GM19043 (cell line): ENCODE measurements around the gene DHX57.
"Not testable (repeated sequence)": the region's sequence is repeated elsewhere in the genome, so short reads cannot be mapped to it uniquely, and the experiment has no call there.

Experiments
- ATAC-seq: cut with Tn5 transposase; IDR thresholded peaks from one replicate; pipeline ENCODE4 v1.9.1; 2021; ENCODE audit warnings: low read depth; ENCODE audit not compliant: unreplicated experiment

Gene DHX57

DNA sequence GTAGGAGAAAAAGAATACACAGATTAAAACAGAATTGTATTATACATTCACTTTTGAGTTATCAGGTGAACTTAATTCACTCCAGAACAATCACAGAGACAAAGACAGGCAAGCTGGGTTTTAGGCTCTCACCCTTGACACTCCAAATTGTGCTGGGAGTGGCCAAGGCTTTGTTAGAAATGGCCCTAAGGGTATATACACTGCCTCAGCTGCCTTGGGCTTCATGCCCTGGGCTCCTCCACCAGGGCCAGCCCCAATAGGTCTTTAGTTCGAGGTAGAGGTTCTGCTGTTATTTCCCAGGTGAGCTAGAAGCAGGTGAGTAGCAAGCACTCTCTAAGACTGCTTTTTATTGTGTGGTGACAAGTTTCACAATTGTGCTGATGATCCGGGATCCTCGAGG lies 77.8 kb downstream of the DHX57 start:
- no peak for ATAC-seq

DNA sequence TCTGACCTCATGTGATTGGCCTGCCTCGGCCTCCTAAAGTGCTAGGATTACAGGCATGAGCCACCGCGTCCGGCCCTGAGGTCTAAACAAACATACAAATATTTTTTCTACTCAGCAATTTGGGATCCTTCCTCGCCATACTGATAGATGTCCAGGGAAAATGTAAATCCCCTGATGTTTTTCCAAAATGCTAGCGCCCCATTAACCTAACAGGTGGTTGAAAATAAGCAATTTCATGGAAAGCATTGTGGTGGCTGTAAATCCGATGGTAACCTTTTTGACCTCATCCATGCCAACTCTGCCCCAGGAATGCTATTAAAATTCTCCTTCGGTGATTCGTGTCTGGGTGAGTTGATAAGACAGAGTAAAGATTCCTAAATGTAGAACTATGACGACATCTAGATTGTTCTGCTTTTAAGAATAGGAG lies 78.5 kb downstream of the DHX57 start:
- ATAC-seq: no peak

DNA sequence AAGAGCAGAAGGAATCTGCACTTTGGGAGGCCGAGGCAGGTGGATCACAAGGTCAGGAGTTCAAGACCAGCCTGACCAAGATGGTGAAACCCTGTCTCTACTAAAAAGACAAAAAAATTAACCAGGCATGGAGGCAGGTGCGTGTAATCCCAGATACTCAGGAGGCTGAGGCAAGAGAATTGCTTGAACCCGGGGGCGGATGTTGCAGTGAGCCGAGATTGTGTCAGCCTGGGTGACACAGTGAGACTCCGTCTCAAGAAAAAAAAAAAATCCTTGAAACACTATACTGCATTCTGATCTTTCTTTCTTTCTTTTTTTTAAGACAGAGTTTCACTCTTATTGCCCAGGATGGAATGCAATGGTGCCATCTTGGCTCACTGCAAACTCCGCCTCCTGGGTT lies 80.7 kb downstream of the DHX57 start:
- ATAC-seq: not testable (repeated sequence)

DNA sequence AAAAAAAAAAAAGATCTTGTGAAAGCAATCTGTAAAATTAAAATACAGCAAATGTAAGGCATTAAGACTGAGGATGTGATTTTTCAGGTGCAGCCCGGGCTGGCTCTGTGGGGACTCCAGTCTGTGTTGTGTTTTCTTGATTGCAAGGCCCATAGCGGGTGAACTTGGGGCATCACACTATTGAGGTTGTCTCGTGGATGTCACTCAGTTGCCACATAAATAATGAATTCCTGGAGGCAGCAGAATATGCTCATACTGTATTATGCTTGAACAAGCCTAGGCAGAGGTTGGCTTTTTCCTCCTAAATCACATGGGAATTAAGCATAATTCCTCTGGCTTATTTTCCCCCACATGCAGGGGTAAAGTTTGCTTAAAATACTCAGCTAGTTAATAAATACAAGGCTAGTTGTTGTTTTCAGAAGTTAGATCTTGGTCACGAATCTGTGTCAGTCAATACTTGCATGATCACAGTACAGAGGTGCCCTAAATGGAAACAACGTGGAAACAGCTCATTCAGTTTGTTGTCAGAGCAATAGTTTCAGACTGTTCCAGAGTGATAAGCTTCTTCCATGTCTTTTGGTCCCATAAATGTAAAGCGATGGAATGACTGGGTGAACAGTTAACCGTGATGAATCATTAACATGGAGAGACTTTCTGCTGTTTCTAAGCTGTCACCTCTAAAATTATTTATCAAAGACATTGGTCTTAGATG lies 81.3 kb downstream of the DHX57 start:
- ATAC-seq: no peak

DNA sequence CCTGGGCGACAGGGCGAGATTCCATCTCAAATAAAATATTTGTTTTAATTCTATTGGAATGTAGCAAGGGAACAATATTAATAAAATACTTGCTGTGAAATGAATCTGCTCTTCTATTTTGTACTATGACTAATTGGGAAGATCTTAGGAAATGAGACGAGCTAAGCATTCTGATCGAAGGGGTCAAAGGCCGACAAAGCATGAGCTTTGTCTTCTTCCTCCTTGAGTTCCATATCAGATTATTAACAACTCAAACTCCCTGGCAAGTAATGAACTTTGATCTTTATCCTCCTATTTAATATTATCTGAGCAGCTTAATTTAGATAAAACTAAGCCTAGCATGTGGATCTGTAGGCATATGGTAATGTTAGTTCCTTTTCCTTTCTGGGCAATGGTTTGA lies 82.2 kb downstream of the DHX57 start:
- ATAC-seq: no peak

DNA sequence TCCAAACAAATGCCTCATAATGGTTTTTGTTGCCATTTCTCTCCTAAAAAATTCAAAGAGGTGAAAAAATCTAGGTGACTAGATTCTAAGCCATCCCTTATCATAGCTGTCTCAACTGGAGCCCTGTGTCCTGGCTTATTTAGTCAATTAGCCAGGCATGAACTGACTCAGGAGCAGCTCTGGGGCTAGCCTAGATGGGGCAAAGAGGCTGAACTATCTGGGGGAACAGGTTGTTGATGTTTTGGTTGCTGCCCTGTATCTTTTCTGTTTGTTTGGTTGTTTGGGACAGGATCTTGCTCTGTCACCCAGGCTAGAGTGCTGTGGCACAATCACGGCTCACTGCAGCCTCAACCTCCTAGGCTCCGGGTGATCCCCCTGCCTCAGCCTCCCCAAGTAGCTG lies 83.0 kb downstream of the DHX57 start:
- no peak for ATAC-seq

DNA sequence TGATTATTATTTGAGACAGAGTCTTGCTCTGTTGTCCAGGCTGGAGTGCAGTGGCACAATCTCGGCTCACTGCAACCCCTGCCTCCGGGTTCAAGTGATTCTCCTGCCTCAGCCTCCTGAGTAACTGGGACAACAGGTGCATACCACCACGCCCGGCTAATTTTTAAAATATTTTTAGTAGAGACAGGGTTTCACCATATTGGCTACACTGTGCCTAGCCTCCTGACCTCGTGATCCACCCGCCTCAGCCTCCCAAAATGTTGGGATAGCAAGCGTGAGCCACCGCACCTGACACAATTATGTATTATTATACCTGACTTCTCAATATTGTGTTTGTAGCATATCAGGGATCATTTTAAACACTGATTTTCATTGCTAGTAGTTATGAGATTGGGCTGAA lies 83.4 kb downstream of the DHX57 start:
- ATAC-seq: not testable (repeated sequence)

DNA sequence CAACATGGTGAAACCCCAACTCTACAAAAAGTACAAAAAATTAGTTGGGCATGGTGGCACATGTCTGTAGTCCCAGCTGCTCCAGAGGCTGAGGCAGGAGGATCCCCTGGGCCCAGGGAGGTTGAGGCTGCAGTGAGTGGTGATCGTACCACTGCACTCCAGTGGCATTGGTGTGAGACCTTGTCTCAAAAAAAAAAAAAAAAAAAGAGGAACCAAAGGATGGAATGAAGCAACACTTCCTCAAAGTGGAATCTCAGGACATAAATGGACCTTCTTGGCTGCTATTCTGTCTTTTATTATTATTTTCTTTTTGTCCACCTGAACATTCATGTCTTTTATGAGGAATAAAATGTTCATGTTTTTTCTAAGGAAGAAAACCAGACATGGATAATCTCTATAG lies 84.0 kb downstream of the DHX57 start:
- no peak for ATAC-seq

DNA sequence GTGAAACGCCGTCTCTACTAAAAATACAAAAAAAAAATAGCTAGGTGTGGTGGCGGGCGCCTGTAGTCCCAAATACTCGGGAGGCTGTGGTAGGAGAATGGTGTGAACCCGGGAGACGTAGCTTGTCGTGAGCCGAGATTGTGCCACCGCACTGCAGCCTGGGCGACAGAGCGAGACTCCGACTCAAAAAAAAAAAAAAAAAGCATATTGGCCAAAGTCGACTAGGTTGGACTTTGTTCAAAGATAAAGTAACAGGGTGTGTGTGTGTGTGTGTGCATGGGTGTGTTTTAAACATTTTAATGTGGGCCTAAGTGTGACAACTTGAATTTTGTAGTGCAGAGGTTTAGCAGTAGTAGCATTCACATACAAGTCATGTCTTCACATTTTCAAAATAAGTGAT lies 86.0 kb downstream of the DHX57 start:
- no peak for ATAC-seq

DNA sequence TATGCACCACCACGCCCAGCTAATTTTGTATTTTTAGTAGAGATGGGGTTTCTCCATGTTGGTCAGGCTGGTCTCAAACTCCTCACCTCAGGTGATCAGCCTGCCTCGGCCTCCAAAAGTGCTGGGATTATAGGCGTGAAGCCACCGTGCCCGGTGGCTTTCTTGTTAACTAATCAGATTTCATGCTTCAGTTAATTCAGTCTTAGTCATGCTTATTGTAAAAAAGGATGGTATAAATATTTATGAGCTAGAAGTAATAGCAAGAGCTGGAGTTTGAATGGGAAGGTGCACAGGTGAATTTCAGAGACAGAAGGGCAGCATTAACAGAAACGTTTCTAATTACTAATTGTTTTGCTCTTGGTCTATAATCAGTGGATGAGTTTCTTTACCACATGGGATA lies 87.4 kb downstream of the DHX57 start:
- no peak for ATAC-seq

DNA sequence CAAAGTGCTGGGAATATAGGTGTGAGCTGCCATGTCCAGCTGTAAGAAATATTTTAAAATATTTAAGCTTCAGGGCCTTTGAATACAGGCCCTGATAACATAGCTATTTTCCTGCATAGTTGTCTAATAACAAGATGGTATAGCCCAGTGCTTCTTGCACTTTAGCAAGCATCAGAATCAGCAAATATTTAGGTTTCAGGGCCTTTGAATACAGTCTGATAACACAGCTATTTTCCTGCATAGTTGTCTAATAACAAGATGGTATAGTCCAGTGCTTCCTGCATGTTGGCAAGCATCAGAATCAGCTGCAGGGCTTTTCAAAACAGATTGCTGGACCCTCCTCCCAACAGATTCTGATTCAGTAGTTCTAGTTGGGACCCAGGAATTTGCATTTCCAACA lies 92.1 kb downstream of the DHX57 start:
- no peak for ATAC-seq

DNA sequence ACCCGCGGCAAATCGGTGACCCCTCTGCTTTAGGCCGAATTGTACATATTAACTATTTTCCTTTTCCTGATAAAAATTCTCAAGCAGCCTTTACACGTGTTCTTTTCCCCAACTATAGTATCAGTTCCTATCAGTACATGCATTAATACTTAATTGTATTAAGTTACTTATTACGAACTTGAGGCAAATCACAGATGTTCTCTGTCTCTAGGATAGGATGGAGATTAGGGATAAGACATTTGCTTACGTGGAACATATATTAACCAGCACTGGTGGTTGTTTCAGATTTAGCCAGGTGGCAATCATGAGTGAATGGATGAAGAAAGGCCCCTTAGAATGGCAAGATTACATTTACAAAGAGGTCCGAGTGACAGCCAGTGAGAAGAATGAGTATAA lies 97.0 kb downstream of the DHX57 start:
- ATAC-seq: no peak

DNA sequence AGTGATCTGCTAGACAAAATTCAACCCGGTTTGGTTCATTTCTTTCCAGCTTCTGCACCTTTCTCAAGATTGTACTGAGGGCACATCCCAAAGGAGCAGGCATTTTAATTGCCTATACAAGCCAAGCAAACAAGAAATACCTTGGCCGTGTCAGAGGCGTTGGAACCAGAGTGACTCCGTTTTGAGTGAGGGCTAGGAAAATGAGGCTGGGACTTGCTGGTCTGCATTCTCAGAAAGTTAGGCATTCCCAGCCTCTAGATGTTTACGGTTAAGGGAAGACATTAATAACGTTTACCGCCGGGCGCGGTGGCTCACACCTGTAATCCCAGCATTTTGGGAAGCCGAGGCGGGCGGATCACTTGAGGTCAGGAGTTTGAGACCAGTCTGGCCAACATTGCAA lies 99.2 kb downstream of the DHX57 start:
- ATAC-seq: no peak

DNA sequence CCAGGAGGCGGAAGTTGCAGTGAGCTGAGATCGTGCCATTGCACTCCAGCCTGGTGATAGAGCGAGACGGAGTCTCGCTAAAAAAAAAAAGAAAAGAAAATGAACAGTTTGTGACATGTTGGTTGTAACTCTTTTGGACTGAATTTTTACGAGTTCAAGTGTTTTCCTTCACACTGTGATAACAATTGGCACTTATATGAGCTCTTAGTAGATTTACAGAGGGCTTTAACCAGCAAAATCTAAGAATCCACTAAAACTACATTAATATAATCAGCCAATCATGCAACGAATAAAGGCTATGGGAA lies 99.9 kb downstream of the DHX57 start:
- ATAC-seq: no peak

DNA sequence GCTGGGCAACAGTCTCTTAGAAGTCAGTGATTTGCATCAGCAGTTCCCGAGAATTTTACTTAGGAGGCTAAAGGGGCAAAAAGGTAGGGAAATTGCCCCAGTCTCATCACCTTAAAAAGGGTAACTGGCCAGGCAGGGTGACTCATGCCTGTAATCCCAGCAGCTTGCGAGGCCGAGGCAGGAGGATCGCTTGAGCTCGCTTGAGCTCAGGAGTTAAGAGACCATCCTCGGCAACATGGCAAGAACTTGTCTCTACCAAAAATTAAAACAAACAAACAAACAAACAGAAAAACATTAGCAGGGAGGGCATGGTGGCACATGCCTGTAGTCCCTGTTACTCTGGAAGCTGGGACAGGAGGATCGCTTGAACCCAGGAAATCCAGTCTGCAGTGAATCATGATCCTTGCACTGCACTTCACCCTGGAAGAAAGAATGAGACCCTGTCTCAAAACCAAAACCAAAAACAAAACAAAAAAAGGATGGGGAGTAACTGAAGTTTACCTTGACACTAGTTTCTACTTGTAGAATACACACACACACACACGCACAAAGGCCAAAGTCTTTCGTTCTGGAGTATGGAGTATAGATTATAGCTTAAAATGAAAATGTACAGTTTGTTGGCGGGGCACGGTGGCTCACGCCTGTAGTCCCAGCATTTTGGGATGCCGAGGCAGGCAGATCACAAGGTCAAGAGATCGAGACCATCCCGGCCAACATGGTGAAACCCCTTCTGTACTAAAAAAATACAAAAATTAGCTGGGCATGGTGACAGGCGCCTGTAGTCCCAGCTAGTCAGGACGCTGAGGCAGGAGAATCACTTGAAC lies 100.4 kb downstream of the DHX57 start:
- no peak for ATAC-seq

DNA sequence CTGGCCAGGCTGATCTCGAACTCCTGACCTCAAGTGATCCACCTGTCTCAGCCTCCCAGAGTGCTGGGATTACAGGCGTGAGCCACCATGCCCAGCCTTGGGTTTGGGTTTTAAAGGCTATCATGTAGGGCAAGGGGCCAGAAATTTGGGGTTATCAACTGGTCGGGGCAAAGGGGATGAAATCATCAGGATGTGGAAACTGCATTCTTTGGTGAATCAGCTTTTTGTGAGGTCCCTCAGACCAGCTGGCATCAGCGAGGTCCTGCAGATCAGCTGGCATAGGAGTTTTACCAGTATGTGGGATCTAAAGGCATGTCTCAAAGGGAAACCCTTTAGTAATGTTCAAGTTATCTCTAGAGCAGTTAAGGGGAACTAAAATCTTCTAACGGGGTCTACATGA lies 104.1 kb downstream of the DHX57 start:
- ATAC-seq: no peak

DNA sequence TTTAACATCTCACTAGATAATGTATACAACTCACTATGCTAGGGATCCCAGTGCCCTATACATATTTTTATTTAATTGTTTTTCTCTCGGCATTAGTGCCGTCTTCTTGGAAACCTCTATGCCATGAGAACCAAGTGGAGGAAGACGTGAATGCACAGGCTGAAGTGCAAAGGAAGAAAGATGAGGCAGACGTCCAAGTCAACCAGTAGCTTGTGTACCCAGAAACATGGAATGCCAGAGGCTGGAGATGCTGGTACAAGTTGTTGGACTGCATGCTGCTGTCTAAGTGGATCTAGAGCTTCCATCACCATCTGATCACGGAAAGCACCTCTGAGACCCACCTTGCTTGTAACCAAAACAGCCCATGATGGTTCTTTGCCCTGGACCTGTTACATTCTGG lies 110.2 kb downstream of the DHX57 start:
- no peak for ATAC-seq

DNA sequence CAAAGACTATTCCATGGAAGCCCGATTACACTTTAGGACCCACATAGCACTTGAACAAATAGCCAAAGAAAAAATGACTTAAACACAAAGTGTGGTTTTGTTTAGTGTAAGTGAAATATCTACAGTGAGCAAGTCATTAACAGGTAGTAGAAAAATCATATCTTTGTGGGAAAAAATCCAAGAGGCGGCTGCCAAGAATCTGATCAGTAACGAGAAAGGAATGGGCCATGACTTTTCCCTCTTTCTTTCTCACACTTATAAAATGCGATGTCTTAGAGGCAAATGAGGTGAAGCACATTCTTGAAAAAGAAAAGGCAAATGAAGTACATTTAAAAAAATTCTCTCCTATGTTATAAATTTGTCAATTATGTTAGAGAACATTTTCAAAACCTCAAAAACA lies 110.6 kb downstream of the DHX57 start:
- ATAC-seq: no peak

DNA sequence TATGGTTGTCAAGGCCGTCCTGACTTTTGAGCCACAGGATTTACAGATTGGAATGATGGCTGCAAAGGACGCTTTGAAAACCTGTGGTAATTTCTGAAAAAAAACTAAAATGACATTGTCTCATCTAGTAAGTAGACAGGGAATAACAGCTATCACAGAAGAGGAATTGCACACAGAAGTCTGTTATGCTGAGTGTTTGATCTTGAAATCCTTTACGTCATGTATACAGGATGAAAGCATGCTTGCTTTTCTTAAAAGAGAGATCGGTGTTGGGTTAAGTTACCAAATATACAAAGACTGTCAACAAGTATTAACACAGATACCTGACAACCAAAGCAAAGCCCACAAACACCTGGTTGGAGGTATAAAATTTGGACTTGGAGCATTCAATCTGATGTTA lies 112.0 kb downstream of the DHX57 start:
- no peak for ATAC-seq

DNA sequence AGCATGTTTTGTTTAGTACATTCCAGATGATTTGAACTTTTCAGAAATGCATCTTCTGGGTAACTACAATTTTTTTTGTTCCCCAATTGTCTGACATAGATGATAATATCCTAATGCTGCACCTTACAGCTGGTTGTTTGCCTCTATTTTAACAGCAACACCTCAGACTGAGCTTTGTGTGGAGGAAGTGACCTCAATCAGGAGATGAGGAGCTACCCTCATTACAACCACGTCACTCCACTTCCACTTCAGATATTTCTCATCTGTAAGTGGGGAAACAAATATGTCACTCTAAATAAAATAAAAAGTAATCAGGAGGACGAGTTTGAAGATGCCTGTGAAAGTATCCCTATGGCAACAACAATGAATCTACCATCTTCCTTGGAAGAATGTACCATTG lies 112.5 kb downstream of the DHX57 start:
- ATAC-seq: no peak

DNA sequence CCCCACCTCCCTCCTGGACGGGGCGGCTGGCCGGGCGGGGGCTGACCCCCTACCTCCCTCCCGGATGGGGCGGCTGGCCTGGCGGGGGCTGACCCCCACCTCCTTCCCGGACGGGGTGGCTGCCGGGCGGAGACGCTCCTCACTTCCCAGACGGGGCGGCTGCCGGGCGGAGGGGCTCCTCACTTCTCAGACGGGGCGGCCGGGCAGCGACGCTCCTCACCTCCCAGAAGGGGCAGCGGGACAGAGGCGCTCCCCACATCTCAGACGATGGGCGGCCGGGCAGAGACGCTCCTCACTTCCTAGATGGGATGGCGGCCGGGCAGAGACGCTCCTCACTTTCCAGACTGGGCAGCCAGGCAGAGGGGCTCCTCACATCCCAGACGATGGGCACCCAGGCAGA lies 119.8 kb downstream of the DHX57 start:
- ATAC-seq: not testable (repeated sequence)

DNA sequence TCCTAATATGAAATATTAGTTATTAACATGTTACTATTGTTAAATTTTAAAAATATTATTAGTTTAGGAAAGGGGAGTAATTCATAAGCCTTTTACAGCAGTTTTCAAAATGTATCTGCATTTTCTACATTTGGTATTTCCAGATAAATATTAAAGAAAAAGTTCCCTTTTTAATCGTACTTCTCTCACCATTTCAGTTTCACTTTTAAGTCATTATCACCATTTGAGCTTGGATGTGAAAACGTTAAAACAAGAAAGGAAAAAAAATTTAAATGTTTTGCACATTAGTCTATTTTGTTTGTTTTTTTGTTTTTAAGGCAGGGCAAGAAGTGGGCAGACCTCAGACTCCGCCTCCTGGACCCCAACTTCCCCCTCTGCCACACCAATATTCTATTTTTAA lies 121.2 kb downstream of the DHX57 start:
- no peak for ATAC-seq
